Effector CD8-positive, alpha-beta T cell (primary cell): Measurements from ENCODE around the gene TIMP1.

Experiments
- DNase-seq: peaks from one replicate; lab custom pipeline; 2025; lab: John Stamatoyannopoulos, UW

The TIMP1 gene

DNA sequence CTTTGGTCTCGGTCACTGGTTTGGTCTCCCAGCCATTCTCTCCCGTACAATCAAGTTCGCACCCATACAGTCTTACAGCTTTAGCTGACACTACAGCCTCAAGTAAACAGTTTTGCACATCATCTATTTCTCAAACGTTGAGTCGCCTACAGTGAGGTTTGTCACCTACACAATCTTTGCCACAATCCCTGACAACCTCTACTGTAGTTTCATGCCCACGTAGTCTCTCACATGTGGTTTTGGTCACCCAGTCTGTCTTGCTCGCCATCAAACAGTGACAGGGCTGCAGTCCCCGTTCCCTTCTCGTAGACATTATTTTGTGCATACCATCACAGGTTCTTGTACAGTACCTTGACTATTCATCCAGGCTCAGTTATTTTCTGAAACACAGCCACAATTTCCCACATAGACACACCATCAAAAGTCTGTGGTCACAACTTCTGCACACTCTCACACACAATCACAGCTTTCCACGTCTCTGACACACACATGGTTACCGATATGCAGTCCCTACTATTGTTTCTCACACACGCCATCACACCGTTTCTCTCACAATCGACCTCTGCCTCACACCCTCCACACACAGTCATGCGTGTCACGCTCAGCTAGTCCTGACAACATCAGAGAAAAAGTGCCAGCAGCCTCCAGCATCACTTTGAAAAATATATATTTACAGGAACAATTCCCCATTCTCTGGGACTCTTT lies 52.8 kb downstream of the TIMP1 start:
- DNase-seq = no peak
